ENCODE results near the gene ROGDI.

Gene ROGDI

GRCh38 chr16:4813251-4814003 is 11.0 kb upstream of the ROGDI start:
- no peak for DNase-seq

- no peak for DNase-seq
These were observed 9.3 kb upstream of the ROGDI start for GRCh38 chr16:4811773-4812172.

- DNase-seq = no peak
These were observed 8.8 kb upstream of the ROGDI start for GRCh38 chr16:4811242-4811641.

GRCh38 chr16:4806280-4806679 is 3.8 kb upstream of the ROGDI start:
- no peak for DNase-seq

- no peak for DNase-seq
These were observed 2.8 kb upstream of the ROGDI start for GRCh38 chr16:4805231-4805630.

- no peak for DNase-seq
These were observed 1.7 kb upstream of the ROGDI start for GRCh38 chr16:4803898-4804762.

- no peak for DNase-seq
These were observed 990 bp upstream of the ROGDI start for GRCh38 chr16:4803401-4803844.

GRCh38 chr16:4802659-4803287 is 340 bp upstream of the ROGDI start:
- DNase-seq = peak; percentile 89

GRCh38 chr16:4801051-4801961 is 1.1 kb downstream of the ROGDI start:
- no peak for DNase-seq

- DNase-seq = no peak
These were observed 2.0 kb downstream of the ROGDI start for GRCh38 chr16:4800290-4801041.

GRCh38 chr16:4799171-4799855 is 3.1 kb downstream of the ROGDI start:
- DNase-seq = no peak

- DNase-seq = no peak
These were observed 4.0 kb downstream of the ROGDI start for GRCh38 chr16:4798456-4798855.

- no peak for DNase-seq
These were observed 4.6 kb downstream of the ROGDI start for GRCh38 chr16:4797805-4798252.

GRCh38 chr16:4796982-4797804 is 5.2 kb downstream of the ROGDI start:
- no peak for DNase-seq

- DNase-seq = no peak
These were observed 6.4 kb downstream of the ROGDI start for GRCh38 chr16:4795828-4796572.

- DNase-seq = no peak
These were observed 7.1 kb downstream of the ROGDI start, which contains the start of gene SMIM22 for GRCh38 chr16:4795181-4795827. SMIM22 (plus strand) TSS chr16:4795369; CDS start chr16:4795735, 366 bp downstream.

GRCh38 chr16:4792951-4793513 is 9.4 kb downstream of the ROGDI start:
- no peak for DNase-seq

GRCh38 chr16:4790871-4791270 is 11.6 kb downstream of the ROGDI start:
- no peak for DNase-seq
